ENCODE measurements around the gene DACT2.
"Not testable (repeated sequence)": the region's sequence is repeated elsewhere in the genome, so short reads cannot be mapped to it uniquely, and the experiment has no call there.

DACT2 gene, protein sequence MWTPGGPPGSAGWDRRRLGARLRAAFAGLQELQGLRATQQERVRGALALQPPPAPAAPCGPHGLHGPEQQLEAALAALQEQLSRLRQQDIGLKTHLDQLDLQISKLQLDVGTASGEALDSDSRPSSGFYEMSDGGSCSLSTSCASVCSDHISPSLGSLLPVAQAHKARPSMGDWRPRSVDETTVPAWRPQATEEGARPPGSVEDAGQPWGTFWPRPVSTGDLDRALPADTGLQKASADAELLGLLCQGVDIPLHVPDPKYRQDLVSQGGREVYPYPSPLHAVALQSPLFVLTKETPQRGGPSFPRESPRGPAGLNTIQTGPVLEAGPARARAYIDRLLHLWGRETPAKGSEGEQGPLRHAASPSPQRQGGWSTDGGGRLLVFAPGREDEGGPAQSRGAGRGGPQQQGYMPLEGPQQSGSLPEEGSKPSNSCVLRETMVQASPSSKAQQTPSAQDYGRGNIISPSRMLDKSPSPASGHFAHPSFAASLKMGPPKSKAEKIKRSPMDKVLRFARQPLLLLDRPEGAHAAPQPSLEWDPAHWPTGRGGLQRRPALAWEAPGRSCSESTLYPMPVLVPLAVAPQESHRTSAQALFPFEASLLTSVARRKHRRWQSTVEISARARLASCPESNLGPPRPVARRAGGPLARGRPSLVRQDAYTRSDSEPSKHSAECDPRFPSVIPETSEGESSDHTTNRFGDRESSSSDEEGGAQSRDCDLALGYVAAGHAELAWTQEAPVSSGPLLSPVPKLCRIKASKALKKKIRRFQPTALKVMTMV

GRCh38 chr6:168319279-168320111 is at the start of gene DACT2:
Gene DACT2 (minus strand): TSS chr6:168319777. CDS start chr6:168319633, 144 bp downstream.
- DNase-seq, result no peak

GRCh38 chr6:168368936-168369335 is 49.4 kb upstream of the DACT2 start:
- no peak for DNase-seq

DNA sequence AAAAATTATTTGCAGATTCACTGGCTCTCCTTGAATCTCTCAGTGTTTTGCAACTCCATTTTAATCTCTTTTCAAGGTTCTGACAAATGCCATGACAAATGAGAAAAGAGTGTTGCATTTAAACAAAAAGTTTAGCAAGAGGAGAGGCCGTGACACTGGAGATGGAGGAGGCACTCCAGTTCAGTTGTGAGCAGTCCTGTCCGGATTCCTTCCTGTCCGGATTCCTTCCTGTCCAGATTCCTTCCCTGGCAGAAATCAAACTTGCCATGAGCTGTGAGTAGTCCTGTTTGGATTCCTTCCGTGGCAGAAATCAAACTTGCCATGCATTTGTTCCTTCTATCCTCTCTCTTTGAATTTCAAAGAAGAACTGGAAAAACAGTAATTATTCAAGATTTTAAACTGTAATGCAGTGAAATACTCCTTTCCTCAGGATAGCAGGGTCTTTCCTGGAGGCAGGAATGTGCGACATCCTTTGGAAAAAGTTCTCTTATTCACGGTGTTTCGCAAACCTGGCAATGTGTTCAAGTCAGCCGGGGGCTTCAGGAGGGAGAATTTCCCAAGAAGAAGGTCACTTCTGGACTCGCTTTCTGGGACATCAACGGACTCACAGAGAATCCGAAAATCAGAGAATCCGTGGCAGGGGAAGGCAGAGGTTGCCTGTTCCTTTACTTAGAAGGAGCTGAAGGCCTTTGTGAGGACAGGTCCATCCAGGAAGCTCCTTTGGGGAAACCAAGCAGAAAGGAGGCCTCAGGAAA is 48.7 kb upstream of the DACT2 start:
- DNase-seq, result no peak

DNA sequence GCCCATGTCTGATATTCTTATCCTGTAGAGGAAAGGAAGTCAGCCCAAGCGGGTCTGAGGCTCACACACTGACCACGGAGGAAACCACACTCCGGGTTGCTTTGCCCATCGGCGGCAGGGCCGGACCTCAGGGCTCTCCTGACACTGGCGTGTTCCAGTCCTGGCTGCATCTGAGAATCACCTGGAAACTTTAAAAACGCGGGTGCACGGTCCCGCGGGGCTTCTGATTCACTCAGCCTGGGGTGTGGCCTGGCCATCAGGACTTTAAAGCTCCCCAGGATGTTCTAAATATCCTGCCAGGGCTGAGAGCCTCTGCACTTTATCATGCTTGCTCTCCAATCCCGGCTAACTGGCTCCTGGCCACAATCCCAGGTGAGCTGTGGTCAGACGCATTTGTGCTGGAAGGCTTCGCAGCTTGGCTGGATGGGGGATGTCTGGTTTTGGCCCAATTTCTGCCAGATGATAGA is 47.7 kb upstream of the DACT2 start:
- no peak for DNase-seq

DNA sequence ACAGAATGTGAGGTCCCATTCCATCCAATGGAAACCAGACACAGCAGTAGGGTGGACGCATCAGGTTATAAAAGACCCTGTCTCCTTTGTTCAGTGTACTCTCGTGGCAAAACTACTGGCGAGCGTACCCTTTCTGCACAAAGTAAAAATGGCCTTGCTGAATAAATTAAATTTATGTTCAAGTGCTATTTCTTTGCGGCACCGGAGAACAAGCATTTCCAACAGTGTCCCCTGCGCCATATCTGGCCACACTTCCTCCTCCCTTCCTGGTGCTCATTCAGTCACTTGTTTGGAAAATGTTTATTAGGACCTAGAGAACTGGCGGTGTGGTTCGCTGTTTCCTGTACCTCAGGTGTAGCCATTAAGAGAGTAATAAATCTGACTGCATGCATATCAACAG is 46.9 kb upstream of the DACT2 start:
- no peak for DNase-seq

GRCh38 chr6:168365422-168366165 is 46.0 kb upstream of the DACT2 start:
- DNase-seq, result no peak

- no peak for DNase-seq
These were observed 45.3 kb upstream of the DACT2 start for GRCh38 chr6:168364793-168365421.

- DNase-seq, result no peak
These were observed 44.5 kb upstream of the DACT2 start for GRCh38 chr6:168363811-168364792.

DNA sequence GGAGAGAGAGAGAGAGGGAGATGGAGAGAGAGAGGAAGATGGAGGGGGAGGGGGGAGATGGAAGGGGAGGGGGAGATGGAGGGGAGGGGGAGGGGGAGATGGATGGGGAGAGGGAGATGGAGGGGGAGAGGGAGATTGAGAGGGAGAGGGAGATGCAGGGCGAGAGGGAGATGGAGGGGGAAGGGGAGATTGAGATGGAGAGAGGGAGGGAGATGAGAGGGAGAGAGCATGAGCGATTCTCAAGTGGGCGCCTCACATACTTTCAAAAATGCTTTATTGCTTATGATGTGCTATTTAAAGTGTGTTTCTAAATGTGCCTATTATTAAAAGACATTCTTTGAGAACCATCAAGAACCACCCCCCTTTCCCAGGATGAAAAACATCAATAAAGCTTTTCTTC is 43.7 kb upstream of the DACT2 start:
- DNase-seq, result no peak

GRCh38 chr6:168362276-168362990 is 42.9 kb upstream of the DACT2 start:
- no peak for DNase-seq

GRCh38 chr6:168361766-168362165 is 42.2 kb upstream of the DACT2 start:
- no peak for DNase-seq

GRCh38 chr6:168359794-168360193 is 40.2 kb upstream of the DACT2 start:
- no peak for DNase-seq

DNA sequence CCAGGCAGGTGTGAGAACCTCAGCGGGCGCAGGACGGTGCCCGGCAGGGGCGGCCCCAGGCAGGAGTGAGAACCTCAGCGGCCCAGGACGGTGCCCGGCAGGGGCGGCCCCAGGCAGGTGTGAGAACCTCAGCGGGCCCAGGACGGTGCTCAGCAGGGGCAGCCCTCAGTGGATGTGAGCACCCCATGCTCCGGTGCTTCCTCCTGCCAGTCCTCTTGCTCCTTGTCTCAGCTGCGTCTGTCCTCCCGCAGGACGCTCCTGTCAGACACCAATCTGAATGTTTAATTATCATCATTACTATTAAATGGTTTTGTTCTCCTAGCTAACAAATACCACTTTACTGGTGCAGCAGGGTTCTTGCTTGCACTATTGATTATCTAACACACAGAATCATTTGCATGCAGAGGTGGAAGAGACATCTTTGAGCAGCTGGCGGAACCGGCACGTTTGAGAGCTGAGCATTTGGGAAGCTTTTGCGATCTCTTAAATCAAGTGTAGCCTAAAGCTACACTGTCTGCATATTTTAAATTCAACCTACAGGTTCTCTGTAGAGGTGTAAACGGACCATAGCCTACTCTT is 39.4 kb upstream of the DACT2 start:
- no peak for DNase-seq

GRCh38 chr6:168356872-168357271 is 37.3 kb upstream of the DACT2 start:
- not testable (repeated sequence) for DNase-seq

GRCh38 chr6:168355716-168356522 is 36.3 kb upstream of the DACT2 start:
- DNase-seq, result peak in 1 of 2 experiments; percentile 3

DNA sequence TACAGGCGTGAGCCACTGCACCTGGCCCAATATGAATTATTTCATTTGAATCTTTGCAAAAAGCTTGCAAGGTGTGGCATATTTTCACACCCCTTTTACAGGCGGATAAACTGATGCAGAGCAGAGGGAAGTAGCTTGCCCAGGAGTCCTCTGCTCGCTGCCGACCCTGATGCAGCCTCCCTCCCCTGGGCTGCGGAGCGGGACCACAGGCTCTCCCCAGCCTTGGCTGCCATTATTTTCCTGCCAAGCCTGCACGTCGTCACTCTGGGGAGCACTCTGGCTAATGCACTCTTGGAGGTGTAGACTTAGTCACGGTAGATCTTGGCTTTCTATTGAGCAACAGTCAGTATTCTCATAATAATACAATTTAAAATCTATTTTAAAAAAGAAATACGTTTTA is 34.8 kb upstream of the DACT2 start:
- no peak for DNase-seq

DNA sequence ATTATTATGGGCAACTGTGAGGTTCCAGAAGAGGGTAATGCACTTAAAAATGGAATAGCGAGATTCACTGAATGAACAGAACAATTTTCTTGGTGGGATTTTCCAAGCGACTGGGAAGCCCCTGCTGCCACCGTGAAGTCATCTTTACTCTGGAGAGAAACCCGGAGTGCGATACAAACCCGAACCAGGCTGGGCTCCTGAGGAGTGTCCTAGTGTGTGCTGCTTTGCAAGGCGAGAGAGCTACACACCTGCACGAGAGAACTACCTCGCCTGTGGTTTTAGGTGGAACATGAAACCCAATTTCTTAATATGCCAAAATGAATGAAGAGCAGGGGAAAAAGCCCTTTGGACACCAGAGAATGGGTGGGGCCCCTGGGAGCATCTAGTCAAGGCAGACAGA is 33.5 kb upstream of the DACT2 start:
- no peak for DNase-seq

GRCh38 chr6:168352096-168352495 is 32.5 kb upstream of the DACT2 start:
- DNase-seq, result no peak
